Measurements from ENCODE around the gene PLXNC1.

The PLXNC1 gene

DNA sequence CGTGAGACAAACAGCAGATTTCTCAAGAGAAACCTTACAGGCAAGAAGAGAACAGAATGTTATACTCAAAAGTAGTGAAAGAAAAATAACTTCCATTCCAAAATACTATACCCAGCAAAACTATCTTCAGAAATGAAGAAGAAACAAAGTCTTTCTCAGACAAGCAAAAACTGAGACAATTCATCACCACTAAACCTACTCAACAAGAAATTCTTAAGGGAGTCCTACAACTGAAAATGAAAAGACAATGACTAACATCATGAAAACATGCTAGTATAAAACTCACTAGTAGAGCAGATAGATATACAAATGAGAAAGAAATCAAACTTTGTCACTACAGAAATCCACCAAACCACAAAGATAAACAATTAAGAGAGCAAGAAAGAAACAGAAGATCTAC is 204.8 kb downstream of the PLXNC1 start:
- no peak for DNase-seq (ENCODE audit: low read depth in 2 of 2)
